Keratinocyte (primary cell): Measurements from ENCODE around the gene RABIF. TPM values are rescaled to one million over a fixed set of nuclear protein-coding genes. Genes with fewer than 3 reads are reported as not detected.

Experiments used
- DNase-seq: peaks from one replicate; pipeline ENCODE4 v3.0.0-alpha.2; 2011; ENCODE audit warnings: low read depth, missing footprints, low spot score
- FAIRE-seq: peaks from 2 replicates; lab custom pipeline; 2011; peaks lifted over from hg19 to GRCh38; lab: Jason Lieb, UNC
- H2AFZ ChIP-seq: 2 replicates; pipeline ENCODE4 v1.6.0; 2012; ENCODE audit warnings: low read length, control low read depth, inconsistent platforms; ENCODE audit not compliant: control insufficient read depth
- H3K27ac ChIP-seq: 2 replicates; pipeline ENCODE4 v1.5.1; 2011; ENCODE audit warnings: low read length; ENCODE audit not compliant: control insufficient read depth, insufficient read depth
- H3K27me3 ChIP-seq: 3 replicates; pipeline ENCODE4 v1.6.0; 2011; ENCODE audit warnings: low read length; ENCODE audit not compliant: control insufficient read depth, insufficient read depth; ENCODE audit errors: extremely low read depth
- H3K36me3 ChIP-seq, 2 experiments: 2 replicates in 1 of 2; 3 replicates in 1 of 2; pipeline ENCODE4 v1.5.1; 2011; ENCODE audit warnings: low read length in 2 of 2, mild to moderate bottlenecking in 1 of 2; ENCODE audit not compliant: control insufficient read depth in 2 of 2, insufficient read depth in 2 of 2; ENCODE audit errors: extremely low read depth in 1 of 2
- H3K4me1 ChIP-seq: 3 replicates; pipeline ENCODE4 v1.5.1; 2011; ENCODE audit warnings: low read length; ENCODE audit not compliant: control insufficient read depth, insufficient read depth; ENCODE audit errors: extremely low read depth
- H3K4me2 ChIP-seq: 3 replicates; pipeline ENCODE4 v1.6.0; 2011; ENCODE audit warnings: low read depth, low read length; ENCODE audit not compliant: control insufficient read depth, insufficient read depth; ENCODE audit errors: extremely low read depth
- H3K4me3 ChIP-seq, 3 experiments: fragments of 200-600 bp in 1 of 3; sonication (generic) in 1 of 3; 2 replicates in 2 of 3; 3 replicates in 1 of 3; pipeline ENCODE4 v1.5.1; 2011 to 2016; ENCODE audit warnings: low read length in 3 of 3, mild to moderate bottlenecking in 3 of 3, control low read depth in 2 of 3, inconsistent platforms in 1 of 3, low read depth in 1 of 3, mixed read lengths in 1 of 3, mixed run types in 1 of 3, moderate library complexity in 1 of 3; ENCODE audit not compliant: control insufficient read depth in 2 of 3, insufficient read depth in 2 of 3; ENCODE audit errors: extremely low read depth in 1 of 3
- H3K79me2 ChIP-seq: 2 replicates; pipeline ENCODE4 v1.6.0; 2012; ENCODE audit warnings: low read length; ENCODE audit not compliant: control insufficient read depth, insufficient read depth
- H3K9ac ChIP-seq: 3 replicates; pipeline ENCODE4 v1.6.0; 2011; ENCODE audit warnings: low read length; ENCODE audit not compliant: control insufficient read depth, insufficient read depth; ENCODE audit errors: extremely low read depth
- H3K9me1 ChIP-seq: 3 replicates; pipeline ENCODE4 v1.6.0; 2011; ENCODE audit warnings: low read length; ENCODE audit not compliant: control insufficient read depth, insufficient read depth; ENCODE audit errors: extremely low read depth
- H3K9me3 ChIP-seq: 2 replicates; pipeline ENCODE4 v1.5.1; 2012; ENCODE audit warnings: low read depth, low read length; ENCODE audit not compliant: control insufficient read depth
- H4K20me1 ChIP-seq: 3 replicates; pipeline ENCODE4 v1.6.0; 2011; ENCODE audit warnings: low read length; ENCODE audit not compliant: control insufficient read depth, insufficient read depth; ENCODE audit errors: extremely low read depth
- CTCF ChIP-seq, 3 experiments: IDR thresholded peaks in 1 of 3; conservative IDR thresholded peaks in 1 of 3; optimal IDR thresholded peaks in 1 of 3; 2 replicates in 2 of 3; 3 replicates in 1 of 3; pipeline versions ENCODE3 to v1.5.1; 2011; ENCODE audit warnings: low read length in 3 of 3, mild to moderate bottlenecking in 3 of 3, moderate library complexity in 2 of 3, control low read depth in 1 of 3, inconsistent platforms in 1 of 3; ENCODE audit not compliant: insufficient read depth in 2 of 3; ENCODE audit errors: extremely low read depth in 1 of 3
- EZH2 ChIP-seq: IDR thresholded peaks from one replicate; pipeline ENCODE4 v1.6.1; 2012; ENCODE audit warnings: inconsistent platforms, mild to moderate bottlenecking, low read length, moderate library complexity
- dilution Hi-C: fragments of 300-500 bp; cut with MboI; formaldehyde crosslinking; loops from one replicate; pipeline ENCODE4 v1.7.0; 2020; ENCODE audit warnings: low sequenced_read_pairs; ENCODE audit not compliant: extremely low pct_ligation_motif_present
- polyA plus RNA-seq, 5 experiments: library from polyadenylated mRNA; depleted of rRNA in 3 of 5; stranded (reverse) in 3 of 5; stranded (forward) in 1 of 5; unstranded in 1 of 5; fragments of >200 nt; gene quantifications; 1 replicate in 1 of 5; 2 replicates in 3 of 5; 3 replicates in 1 of 5; pipeline versions ENCODE4 v1.2.1 to v1.2.3, GENCODE V29; 2011 to 2012; ENCODE audit warnings: missing spikeins in 2 of 5, low read depth in 1 of 5, low replicate concordance in 1 of 5

Gene RABIF
- polyA plus RNA-seq, 1 donor (not counting 4 experiments of a cell fraction or from before 2014, with no cell fraction given): 17.4 TPM

GRCh38 chr1:202861420-202862132, 27.4 kb downstream of the RABIF start:
- Histone ChIP-seq H2AFZ (no peak overlapping the region), H3K9me3 (no peaks in the 10 kb centered on the region), H4K20me1 (no peaks in the 10 kb centered on the region), H3K4me3 (peak overlapping the region; percentile 46 to 72 (median 71)), H3K4me1 (no peaks in the 10 kb centered on the region), H3K9ac (no peak overlapping the region), H3K9me1 (no peaks in the 10 kb centered on the region), H3K36me3 (no peaks in the 10 kb centered on the region), H3K4me2 (peak overlapping the region; percentile 81), H3K27ac (no peak overlapping the region), H3K27me3 (peaks cover 25% of the 10 kb centered on the region), H3K79me2 (no peaks in the 10 kb centered on the region)
- FAIRE-seq: no peak
- TF ChIP-seq CTCF (optimal IDR thresholded peaks at IDR 0.05 in 1 of 3, IDR thresholded peaks at IDR 0.05 in 1 of 3, conservative IDR thresholded peaks at IDR 0.05 in 1 of 3; ENCODE audit: extremely low read depth in 1 of 3, insufficient read depth in 2 of 3, low read length in 3 of 3): no peak
- peak; percentile 48 for TF ChIP-seq EZH2
- DNase-seq: no peak
- dilution Hi-C loops: no loop called here

- Histone ChIP-seq H3K79me2 (no peaks in the 10 kb centered on the region), H3K4me3 (peak overlapping the region; percentile 46 to 72 (median 71)), H4K20me1 (no peaks in the 10 kb centered on the region), H3K9me1 (no peaks in the 10 kb centered on the region), H2AFZ (peak overlapping the region; percentile 58), H3K36me3 (no peaks in the 10 kb centered on the region), H3K9ac (peak overlapping the region; percentile 6), H3K27me3 (peaks cover 25% of the 10 kb centered on the region), H3K4me1 (no peaks in the 10 kb centered on the region), H3K27ac (no peak overlapping the region), H3K9me3 (no peaks in the 10 kb centered on the region), H3K4me2 (peak overlapping the region; percentile 81)
- FAIRE-seq: no peak
- DNase-seq: no peak
- peak; percentile 24 for TF ChIP-seq EZH2
- no peak for TF ChIP-seq CTCF (optimal IDR thresholded peaks at IDR 0.05 in 1 of 3, IDR thresholded peaks at IDR 0.05 in 1 of 3, conservative IDR thresholded peaks at IDR 0.05 in 1 of 3; ENCODE audit: extremely low read depth in 1 of 3, insufficient read depth in 2 of 3, low read length in 3 of 3)
- dilution Hi-C loops: no loop called here
Measured at GRCh38 chr1:202860744-202861419, 28.1 kb downstream of the RABIF start.
